AG04450 (cell line): Measurements from ENCODE around the gene SCRN1. TPM values are rescaled to one million over a fixed set of nuclear protein-coding genes. Genes with fewer than 3 reads are reported as not detected.

Source experiments
- CTCF ChIA-PET: fragments of 300-600, 350-600 bp; formaldehyde crosslinking; extraction: SDS; loops from one replicate; lab custom pipeline; 2022; ENCODE audit warnings: antibody characterized with exemption, inconsistent platforms; lab: Charles Lee
- POLR2A ChIA-PET: fragments of 350-600 bp; formaldehyde crosslinking; extraction: SDS; loops from one replicate; lab custom pipeline; 2021; ENCODE audit warnings: antibody characterized with exemption, inconsistent platforms; lab: Yijun Ruan, JAX
- DNase-seq: peaks from one replicate; pipeline ENCODE4 v3.0.0-alpha.2; 2011; ENCODE audit warnings: low read depth, low spot score
- H3K27ac ChIP-seq: one replicate; pipeline ENCODE4 v1.5.1; 2012; ENCODE audit warnings: low read depth, low read length, control low read depth
- H3K27me3 ChIP-seq: one replicate; pipeline ENCODE4 v1.6.0; 2012; ENCODE audit warnings: low read length; ENCODE audit not compliant: control insufficient read depth, insufficient read depth
- H3K4me3 ChIP-seq: 2 replicates; pipeline ENCODE4 v1.5.1; 2011; ENCODE audit warnings: mild to moderate bottlenecking, low read depth, low read length, control low read depth
- H3K9me3 ChIP-seq: 2 replicates; pipeline ENCODE4 v1.5.1; 2012; ENCODE audit warnings: low read length; ENCODE audit not compliant: control insufficient read depth, insufficient read depth
- CTCF ChIP-seq: IDR thresholded peaks from 2 replicates; pipeline ENCODE4 v1.5.1; 2011; ENCODE audit warnings: low read depth, low read length, control low read depth, inconsistent platforms
- polyA minus RNA-seq: library from RNA; depleted of rRNA, polyadenylated mRNA; stranded (reverse); fragments of >200 nt; gene quantifications from 2 replicates; pipeline ENCODE4 v1.2.3, GENCODE V29; 2011; rRNA and poly(A)+ RNA removed
- polyA plus RNA-seq: library from polyadenylated mRNA; depleted of rRNA; stranded (reverse); fragments of >200 nt; gene quantifications from 2 replicates; pipeline ENCODE4 v1.2.3, GENCODE V29; 2011; rRNA removed

Gene SCRN1
- polyA plus RNA-seq = 110 and 123 TPM in 2 replicates
- 140 and 157 TPM in 2 replicates for polyA minus RNA-seq

- CTCF ChIA-PET = no interaction called here
- H3K4me3 ChIP-seq = peak within 1 kb of the TSS; percentile 82
- DNase-seq = no peak
- no peaks in the 10 kb centered on the region for H3K27me3 ChIP-seq
- POLR2A ChIA-PET = interaction anchor here (0.7 kb wide), 1 partner anchor 8 kb away, joined by 6 read pairs; no protein-coding TSS in a partner anchor
- no peak for TF ChIP-seq CTCF
- peaks cover 4% of the 10 kb centered on the region for H3K9me3 ChIP-seq
- peak within 1 kb of the TSS; percentile 91 for H3K27ac ChIP-seq
Measured at GRCh38 chr7:29989257-29989995, at the start of gene SCRN1. Gene SCRN1, minus strand, starts transcription at chr7:29989801. Its CDS starts 20,734 bp downstream, at chr7:29969067.

GRCh38 chr7:30038196-30038980 lies 48.8 kb upstream of the SCRN1 start:
- no peak overlapping the region for H3K27ac ChIP-seq
- no peak for TF ChIP-seq CTCF
- H3K4me3 ChIP-seq = no peak overlapping the region
- CTCF ChIA-PET = interaction anchor here (1.2 to 6.1 kb wide), 2 partner anchors 24 to 36 kb away, joined by 5 to 36 read pairs; no protein-coding TSS in a partner anchor
- POLR2A ChIA-PET = interaction anchor here (0.7 kb wide), 1 partner anchor 11 kb away, joined by 3 read pairs; no protein-coding TSS in a partner anchor
- H3K9me3 ChIP-seq = no peaks in the 10 kb centered on the region
- DNase-seq = no peak
- H3K27me3 ChIP-seq = no peaks in the 10 kb centered on the region

GRCh38 chr7:30036220-30036619 lies 46.6 kb upstream of the SCRN1 start:
- Histone ChIP-seq H3K4me3 (no peak overlapping the region), H3K27me3 (no peaks in the 10 kb centered on the region), H3K9me3 (no peaks in the 10 kb centered on the region), H3K27ac (no peak overlapping the region)
- ChIA-PET CTCF (interaction anchor here (2.3 to 6.1 kb wide), 2 partner anchors 26 to 115 kb away, joined by 7 to 36 read pairs; no protein-coding TSS in a partner anchor), POLR2A (no interaction called here)
- DNase-seq = no peak
- no peak for TF ChIP-seq CTCF

GRCh38 chr7:30034501-30034900 lies 44.9 kb upstream of the SCRN1 start:
- ChIA-PET CTCF (interaction anchor here (1.0 to 6.1 kb wide), 2 partner anchors 28 to 40 kb away, joined by 3 to 36 read pairs; no protein-coding TSS in a partner anchor), POLR2A (no interaction called here)
- Histone ChIP-seq H3K9me3 (no peaks in the 10 kb centered on the region), H3K27ac (no peak overlapping the region), H3K4me3 (no peak overlapping the region), H3K27me3 (no peaks in the 10 kb centered on the region)
- DNase-seq = no peak
- no peak for TF ChIP-seq CTCF
